Measurements from ENCODE around the gene PTPN7.
A peak's percentile ranks its signal among the peaks of the same experiment; 100 is the strongest.
"Not testable (repeated sequence)": the region's sequence is repeated elsewhere in the genome, so short reads cannot be mapped to it uniquely, and the experiment has no call there.

The PTPN7 gene

DNA sequence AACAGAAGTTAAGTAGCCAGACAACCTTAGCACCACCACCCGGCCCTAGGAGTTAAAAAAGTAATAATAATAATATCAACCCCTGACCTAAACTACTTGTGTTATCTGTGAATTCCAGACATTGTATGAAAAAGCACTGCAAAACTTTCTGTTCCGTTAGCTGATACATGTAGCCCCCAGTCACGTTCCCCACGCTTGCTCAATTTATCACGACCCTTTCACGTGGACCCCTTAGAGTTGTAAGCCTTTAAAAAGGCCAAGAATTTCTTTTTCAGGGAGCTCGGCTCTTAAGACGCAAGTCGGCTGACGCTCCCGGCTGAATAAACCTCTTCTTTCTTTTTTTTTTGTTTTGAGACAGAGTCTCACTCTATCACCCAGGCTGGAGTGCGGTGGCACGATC is 6.7 kb upstream of the PTPN7 start:
- DNase-seq (ENCODE audit: low read depth): not testable (repeated sequence)

DNA sequence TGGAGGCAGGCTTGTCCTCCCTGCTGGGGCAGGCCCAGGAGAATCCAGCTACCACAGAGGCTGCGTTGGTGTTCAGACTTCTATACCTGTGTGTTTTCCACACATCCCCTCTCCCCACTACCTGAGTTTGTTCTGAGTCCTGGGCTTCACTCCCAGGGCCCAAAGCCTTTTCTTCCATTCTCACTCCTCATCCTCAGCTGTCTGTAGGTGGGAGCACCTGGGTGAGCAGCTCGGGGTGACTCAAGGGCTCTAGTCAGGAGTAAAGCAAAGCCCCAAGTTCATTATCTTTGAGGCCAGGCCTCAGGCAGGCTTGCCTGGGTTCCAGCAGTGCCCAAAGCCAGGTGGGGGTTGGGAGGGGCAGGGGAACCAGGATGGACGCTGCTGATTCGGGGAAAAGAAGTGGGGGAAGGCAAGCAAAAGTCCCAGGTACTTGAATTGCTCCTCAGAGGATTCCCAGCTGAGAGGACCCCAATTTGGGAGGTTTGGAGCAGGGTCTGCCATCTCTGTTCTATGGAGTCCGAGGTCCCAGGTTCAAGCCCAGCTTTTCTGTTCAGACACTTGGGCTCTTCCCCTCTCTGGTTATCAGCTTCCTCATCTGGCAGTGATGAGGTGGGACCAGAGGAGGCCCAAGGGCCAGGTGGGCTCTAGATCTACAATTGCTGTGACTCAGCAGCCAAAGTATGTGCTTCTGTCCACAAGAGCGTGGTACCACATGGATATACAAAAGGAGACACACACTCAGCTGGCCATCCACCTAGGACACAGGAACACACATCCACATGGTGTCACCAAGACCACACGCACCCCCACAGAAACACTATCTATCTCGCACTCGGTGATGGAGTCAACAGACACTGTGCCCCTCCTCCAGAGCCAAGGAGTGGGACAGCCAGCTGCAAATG is 5.8 kb upstream of the PTPN7 start:
- DNase-seq (ENCODE audit: low read depth): no peak

DNA sequence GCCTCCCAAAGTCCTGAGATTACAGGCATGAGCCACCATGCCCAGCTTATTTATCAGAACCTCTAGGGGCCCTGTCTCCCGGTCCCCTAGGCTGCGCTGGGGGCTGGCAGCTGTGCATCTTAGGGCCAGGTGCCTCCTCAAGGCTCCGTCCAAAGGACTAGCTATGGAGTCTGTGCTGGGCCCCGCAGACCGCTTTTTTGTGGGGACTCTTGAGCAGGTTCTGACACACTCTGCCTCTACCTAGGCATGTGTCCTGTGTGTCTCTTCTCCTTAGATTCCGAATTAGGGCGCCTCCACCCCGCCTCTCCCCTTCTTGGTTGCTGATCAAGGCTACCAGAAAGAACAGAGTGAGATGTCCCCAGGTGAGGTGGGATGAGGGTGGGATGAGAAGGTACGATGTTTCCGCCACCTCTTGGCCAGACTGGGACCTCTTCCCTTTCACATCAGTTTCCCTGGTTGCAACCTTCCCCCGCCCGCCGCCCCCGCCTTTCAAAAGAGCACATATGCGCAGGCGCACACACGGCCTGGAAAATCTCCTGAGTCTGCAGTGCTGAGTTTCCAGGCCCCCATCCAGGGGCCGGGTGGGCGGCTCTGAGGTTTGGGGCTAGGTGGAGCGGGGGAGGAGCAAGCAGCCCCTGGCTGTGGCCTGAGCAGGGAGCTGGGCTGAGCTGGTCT is 5.0 kb upstream of the PTPN7 start:
- peak; percentile 61 for DNase-seq (ENCODE audit: low read depth)

DNA sequence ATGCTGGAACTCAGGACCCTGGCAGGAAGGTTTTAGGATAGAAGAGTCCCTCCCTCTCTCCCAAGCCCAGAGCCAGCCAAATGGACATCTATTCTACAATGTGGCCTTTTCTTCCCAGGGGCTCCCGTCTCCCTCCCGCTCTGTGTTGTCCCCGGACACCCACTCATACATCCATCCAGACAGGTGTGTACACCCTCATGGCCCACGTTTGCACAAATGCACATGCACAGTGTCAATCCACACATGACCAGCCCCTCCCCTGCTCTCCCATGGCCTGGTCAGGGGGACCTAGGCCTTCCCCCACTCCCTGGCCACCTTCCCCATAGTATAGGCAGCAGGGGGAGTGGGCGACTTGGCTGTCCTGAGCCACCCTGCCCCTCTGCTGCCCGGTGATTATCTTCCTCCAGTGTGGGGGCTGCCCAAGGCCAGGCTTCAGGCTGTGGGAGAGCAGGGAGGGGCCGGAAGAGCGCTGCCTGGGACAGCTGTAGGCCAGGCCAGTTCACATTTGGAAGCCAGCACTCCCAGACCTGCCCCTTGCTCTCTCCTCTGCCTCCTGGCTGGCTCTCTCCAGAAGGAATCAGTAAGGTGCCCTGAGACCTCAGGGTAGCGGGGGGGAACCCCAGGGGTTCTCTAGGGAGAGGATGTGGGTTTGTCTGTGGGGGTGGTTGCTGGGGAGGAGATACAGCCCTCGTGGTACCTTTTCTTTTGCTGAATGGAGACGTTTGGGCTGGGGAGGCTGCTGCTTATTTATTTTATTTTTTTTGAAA is 4.1 kb upstream of the PTPN7 start:
- DNase-seq (ENCODE audit: low read depth): peak; percentile 47

DNA sequence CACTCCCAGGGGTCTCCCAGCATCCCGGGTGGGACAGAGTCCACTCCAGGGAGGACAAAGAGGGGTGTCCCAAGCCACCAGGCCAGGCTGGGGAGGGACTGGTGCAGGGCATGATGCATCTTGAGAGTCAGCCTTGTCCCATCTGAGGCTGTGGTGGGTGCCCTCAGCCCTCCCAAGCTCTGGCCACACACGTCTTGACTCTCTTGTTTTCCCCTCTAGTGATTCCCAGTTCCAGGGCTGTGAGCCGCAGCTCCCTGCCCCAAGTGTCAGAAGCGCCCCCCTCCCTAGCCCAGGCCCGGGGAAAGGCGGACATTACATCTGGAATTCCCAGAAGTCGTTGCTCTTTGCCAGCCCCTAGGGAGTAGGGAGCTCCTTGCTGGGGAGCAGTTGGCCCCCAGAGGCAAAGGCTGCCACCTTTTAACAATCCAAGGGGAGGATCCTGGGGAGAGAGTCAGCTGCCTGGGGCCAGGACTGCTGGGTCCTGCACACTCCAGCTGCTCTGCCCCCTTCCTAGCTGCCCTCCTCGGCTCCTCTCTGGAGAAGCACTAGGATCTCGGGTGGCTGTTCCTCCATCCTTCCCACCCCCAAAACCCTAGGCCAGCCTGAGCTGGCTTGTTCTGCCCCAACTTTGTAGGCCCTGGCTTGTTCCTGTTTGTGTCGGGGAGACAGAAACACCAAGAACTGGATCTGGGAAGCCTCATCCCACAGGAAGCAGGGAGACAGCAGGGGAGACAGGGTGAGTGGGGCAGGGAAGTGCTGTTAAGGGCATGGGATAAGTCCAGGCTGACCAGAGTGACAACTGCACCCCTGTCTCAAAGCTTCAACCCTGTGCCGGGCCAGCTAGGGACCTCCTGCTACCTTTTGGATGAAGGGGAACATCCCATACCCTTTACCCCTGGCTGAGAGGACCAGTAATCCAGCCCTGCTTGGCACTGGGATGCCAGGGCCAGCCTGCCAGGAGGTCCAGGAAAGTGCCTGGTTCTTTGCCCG is 3.2 kb upstream of the PTPN7 start:
- no peak for DNase-seq (ENCODE audit: low read depth)

DNA sequence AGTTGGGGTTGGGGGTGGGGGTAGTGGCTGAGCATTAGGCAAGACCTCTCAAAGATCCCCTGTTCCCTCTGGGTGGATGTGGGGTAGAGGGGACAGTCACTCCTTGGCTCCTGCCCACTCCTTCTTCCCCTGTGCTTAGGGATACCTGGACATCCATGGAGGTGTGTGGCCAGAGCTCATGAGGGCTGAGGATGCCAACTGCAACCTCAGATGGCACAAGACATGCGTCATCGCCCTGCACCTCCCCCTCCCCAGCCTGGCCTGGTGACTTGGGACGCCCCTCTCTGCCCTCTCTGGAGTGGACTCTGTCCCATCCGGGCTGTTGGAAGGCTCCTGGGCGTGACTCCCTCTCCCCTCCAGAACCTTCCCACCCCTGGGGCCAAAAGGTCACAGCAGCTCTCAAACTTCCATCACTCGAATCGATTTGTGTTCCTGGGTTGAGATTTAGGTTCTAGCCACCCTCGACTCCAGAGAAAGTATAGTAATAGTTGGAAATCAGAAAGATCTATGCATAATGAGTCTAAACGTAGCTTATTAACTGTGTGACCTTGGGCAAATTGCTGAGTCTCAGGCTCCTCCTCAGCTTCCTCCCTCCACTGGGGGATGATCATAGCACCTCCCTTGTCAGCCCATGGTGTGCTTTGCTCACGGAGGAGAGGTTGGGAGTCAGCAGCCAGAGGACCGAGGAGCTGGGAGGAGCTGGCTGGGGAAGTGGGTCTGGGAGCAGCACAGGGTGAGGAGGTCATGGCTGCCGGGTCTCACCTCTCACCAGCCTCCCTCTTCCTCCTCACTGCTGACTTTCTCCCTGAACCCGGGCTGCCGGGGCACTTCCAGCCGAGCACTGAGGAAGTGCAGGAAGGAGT is 2.2 kb upstream of the PTPN7 start:
- DNase-seq (ENCODE audit: low read depth): no peak

DNA sequence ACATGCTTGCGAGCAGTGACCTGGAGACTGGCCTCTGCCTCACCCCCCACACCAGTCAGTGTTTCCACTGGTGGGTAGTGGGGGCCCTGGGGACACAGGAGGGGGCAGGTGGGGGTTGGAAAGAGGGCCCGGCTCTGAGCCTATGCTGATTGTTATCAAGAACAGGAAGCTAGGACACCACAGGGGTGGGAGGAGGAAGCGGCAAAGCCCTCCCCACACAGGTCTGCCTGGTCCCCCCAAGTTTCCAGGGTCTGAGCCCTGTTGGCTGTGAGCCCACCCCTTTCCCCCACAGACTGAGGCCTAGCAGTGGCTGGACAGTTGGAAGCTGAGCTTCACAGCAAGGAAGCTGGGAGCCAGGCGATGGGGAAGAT is 1.6 kb upstream of the PTPN7 start:
- DNase-seq (ENCODE audit: low read depth): peak; percentile 60

DNA sequence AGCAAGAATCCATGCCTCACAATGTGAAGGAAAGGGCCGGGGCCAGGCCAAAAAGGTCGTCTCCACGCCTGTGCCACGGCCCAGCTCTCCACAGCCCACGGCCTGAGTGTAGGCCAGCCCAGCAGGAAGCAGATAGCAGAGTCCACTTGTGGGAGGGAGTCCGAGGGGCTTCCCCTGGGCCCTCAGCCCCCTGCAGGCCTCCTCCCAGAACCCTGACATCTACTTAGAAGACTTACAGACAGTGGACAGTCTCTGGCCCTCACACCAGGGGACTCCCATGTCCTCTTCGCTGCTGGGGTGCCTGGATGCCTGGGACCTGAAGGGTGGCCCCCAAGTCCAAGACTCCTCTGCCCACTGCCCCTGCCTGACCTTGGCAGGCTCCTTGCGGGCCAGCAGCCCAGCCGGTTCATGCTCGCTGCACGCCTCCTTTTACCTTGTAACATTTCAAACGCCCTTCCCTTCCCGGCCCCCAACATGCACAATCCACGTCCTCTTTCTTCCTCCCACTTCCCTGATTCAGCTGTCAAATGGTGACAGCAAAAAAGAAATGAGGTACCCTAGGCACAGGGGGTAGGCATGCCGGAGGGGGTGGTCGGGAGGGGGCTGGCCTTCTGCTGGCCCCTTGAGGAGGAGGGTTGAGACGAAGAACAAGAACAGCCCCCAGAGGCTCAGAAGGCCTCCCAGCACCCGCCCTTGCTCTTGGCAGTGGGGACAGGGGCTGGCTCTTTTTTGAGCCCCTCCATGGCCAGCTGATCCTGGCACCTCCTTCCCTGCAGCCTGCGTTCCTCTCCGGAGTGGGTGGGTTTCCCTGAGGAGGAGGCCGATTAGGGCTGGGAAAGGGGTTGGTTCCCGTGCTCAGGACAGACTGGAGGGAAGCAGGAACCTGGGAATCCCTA is 997 bp upstream of the PTPN7 start:
- no peak for DNase-seq (ENCODE audit: low read depth)

DNA sequence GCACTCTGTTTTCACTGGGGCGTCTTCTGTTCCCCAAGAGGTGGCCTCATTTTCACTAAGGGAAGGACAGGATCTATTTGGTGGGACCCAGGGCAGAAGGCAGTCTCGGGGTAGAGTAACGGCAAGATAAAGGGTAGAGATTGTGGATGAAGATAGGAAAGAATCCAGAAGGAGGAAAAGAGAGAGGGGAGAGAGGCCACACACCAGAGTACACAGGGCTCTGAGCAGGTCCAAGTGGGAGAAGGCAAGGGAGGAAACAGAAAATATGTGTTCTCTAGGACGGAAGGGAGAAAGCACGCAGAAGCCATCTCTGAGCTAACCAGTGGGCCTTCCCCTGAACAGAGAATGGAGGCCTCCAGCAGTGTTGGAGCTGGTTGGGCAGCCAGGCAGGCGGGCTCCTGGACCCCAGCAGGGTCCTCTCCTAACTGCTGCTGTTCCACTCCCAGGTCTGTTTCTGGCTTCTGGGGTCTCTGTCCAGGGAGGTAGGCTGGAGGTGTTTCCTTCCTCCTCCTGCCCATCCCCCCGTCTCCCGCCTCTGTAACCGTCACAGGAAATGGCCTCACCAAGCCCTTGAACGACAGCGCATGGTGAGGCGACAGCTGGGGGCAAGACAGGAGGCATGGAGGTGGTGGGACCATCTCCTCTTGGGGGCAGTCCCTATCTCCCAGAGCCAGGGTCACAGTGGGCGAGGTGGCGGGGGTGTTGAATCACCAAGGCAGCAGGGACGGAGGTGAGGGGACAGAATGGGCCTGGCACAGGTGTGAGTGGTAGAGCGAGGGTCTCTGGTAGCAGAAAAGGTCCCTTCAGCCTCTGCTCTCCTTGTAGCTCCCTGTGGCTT is 649 bp downstream of the PTPN7 start:
- DNase-seq (ENCODE audit: low read depth): peak; percentile 67

DNA sequence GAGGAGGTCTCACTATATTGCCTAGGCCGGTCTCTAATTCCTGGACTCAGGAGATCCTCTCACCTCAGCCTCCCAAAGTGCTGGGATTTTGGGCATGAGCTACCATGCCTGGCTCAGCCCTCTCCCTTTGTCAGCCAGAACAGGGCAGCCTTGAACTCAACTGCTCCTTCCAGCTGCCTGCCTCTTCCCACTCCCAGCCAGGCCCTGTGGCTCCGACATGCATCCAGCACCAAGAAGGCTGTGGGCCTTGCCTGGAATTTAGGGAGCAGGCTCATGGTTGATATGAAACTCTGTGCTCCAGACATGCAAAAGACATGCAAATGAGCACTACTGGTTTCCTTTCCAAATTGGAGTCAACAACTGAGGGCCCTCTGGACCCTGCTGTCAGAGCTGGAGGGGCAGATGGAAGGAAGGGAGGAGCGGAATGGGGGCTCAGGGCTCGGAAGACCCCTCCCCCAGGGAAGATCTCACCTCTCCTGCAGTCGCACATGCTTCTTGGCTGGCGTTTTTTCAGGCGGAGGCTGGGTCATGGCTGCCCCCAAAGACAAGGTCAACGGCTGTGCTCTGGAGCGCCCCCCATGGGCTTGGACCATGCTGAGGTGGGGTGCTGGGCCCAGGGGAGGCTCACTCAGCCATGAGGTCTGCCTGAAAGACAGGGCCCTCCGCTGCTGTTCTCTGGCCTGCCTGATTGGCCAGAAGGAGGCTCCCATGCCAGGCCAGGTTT is 1.4 kb downstream of the PTPN7 start:
- DNase-seq (ENCODE audit: low read depth): peak; percentile 47

DNA sequence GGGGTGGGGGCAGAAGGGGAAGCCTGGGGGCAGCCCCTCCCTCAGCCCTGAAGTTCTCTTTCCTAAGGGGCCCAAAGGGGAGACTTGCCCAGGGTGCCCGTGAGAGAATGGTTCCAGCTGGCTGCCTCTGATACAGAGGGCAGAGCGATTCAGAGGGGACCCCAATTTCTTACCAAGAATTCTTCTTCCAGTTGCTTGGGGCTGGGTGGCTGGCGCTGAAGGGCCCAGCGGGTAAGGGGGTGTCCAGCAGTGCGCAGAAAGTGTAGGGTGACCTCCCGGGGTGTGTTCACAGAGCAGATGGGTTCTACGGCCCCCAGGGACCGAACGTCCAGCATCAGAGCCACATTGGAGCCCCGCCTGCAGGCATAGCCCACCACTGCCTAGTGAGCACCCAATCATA is 2.5 kb downstream of the PTPN7 start:
- DNase-seq (ENCODE audit: low read depth): no peak

DNA sequence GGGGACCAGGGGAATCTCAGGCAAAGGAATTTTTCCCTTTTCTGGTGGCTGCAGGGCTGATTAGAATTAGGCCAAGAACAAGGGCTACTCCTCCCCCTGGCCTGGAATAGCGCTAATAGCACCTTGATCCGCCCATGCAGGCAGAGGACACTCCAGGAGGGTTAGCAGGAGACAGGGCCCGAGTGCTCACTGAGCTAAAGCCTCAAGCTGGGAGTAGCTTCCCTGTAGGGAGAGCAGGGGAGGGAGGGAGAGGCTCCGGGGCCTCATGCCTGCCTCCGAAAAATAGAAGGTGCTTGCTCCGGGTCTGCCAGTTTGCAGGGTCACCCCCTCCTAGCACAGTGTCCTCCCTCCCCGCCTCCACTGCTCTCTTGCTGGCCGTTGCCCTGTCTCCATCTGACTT is 3.8 kb downstream of the PTPN7 start:
- DNase-seq (ENCODE audit: low read depth): no peak

DNA sequence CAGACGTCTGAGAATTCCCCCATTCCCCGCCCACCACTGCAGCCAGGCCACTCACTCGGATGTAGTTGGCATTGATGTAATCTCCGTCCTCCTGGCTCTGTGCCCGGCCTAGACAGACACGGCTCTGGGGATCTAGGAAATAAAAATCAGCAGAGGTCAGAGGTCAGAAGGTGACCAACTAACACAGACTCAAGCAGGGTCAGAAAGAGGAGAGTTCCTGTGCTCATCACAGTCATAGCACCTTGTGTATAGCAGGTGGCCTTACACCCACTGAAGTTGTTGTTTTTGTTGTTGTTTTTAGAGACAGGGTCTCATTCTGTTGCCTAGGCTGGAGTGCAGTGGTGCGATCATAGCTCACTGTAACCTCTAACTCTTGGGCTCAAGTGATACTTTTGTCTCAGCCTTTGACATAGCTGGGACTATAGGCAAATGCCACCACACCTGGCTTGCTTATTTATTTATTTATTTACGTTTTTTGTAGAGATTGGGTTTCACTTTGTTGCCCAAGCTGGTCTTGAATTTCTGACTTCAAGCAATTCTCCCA is 4.9 kb downstream of the PTPN7 start:
- no peak for DNase-seq (ENCODE audit: low read depth)

DNA sequence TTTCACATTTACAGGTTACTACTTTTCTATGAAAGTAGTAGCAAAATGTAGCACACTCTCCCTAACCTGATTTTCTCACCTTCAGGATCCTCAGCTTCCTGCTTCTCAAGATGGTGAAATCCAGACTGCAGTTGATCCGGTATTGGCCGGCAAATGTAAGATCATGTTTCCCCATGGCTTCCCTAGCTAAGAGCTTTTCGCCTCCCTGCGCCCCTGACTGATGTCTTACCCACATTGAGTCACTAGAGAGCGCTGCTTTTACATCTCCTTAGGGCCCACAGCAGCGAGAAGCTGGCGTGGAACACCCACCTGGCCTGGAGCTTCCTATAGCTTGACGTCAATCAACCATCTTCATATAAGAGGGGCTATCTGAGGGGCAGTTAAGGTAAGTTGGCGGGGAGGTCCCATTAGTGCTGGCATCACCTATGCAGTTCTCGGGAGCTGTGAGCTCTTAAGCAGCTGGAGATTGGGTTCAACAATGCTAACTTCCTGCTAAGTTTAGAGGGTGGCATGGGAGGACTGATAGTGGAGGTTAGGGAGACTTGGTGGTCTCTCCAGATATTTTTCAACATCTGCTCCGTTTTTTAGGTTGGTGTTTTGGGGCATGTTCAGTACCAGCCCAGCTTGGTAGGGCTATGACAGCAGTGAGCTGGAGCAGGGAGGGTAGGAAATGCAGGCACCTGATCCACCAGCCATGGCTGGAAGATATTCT is 5.5 kb downstream of the PTPN7 start:
- DNase-seq (ENCODE audit: low read depth): no peak

DNA sequence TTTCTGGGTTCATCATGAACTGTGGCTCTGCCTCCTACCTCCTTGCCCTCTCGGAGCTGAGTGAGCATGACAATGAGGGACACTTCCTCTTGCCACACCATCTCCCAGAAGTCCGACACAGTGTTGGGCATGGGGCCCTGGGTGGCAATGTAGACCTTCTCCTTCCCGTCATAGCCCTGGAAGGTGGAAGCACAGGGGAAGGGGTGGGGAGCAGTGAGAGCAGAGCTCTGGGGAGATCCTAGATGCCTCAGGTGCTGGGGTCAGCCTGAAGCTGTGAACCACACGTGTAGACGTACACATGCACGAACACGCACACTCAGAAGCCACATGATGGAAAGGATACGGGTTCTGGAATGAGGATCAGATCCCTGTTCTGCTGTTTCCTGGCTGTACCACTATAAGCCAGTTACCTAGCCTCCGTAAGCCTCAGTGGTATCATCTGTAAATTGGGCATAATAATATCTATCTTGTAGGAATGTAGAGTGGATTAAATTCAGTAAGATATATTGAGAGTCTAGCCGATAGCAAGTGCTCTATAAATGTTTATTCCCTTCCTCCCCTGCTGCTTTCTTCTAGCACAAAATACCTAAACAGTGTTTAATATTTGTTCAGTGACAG is 6.1 kb downstream of the PTPN7 start:
- DNase-seq (ENCODE audit: low read depth): no peak

DNA sequence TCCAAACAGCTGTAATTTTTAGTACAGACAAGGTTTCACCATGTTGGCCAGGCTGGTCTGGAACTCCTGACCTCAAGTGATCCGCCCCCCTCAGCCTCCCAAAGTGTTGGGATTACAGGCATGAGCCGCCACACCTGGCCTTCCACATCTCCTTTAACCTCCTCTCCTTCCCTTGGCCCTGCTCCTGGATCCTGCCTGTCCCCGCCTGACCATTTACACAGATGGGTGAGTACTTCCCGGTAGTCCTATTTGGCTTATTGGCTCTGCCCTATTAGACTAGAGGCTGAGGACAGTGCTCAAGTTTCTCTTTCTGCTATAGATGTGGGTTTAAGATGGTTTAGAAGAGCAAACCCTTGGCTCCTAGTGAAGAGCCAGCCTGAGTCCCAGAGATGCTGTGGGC is 7.1 kb downstream of the PTPN7 start:
- no peak for DNase-seq (ENCODE audit: low read depth)

DNA sequence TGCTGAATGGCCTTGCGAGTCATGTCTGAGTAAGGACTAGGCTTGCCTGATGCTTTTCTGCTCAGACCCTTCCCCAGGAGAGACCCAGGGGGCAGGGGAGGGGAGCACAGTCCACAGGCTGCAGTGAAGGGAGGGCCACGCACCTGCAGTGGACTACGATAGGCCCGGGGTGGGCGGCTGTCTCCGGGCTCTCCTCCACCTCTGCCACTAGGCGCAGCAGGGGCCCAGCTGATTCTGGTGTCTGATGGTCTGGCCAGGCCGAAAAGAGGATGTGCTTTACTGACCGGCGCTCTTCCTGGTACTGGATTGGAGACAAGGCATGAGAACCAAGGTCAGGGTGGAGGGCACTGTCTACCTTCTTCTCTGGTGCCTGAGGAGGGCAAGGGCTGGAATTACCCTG is 8.0 kb downstream of the PTPN7 start:
- no peak for DNase-seq (ENCODE audit: low read depth)

All from activated T-cell treated with anti-CD3 and anti-CD28 coated beads for 48 hours (primary cell).